GM12875 (cell line): ENCODE results near the gene DIAPH3.

Experiments used
- H3K4me3 ChIP-seq: one replicate; pipeline ENCODE4 v1.5.1; 2011; ENCODE audit warnings: low read depth, low read length, control low read depth
- CTCF ChIP-seq: IDR thresholded peaks from 2 replicates; pipeline ENCODE4 v1.5.1; 2011; ENCODE audit warnings: low read depth, mild to moderate bottlenecking, control low read depth, inconsistent platforms, low read length, moderate library complexity, borderline replicate concordance; ENCODE audit not compliant: insufficient read depth

The DIAPH3 gene

GRCh38 chr13:59991395-59991794 lies 172.3 kb downstream of the DIAPH3 start:
- H3K4me3 ChIP-seq: no peak overlapping the region
- TF ChIP-seq CTCF: no peak

GRCh38 chr13:59982631-59983382 lies 180.9 kb downstream of the DIAPH3 start:
- no peak for TF ChIP-seq CTCF
- no peak overlapping the region for H3K4me3 ChIP-seq

GRCh38 chr13:59979589-59979988 lies 184.1 kb downstream of the DIAPH3 start:
- TF ChIP-seq CTCF: no peak
- H3K4me3 ChIP-seq: no peak overlapping the region

GRCh38 chr13:59978862-59979261 lies 184.9 kb downstream of the DIAPH3 start:
- TF ChIP-seq CTCF: no peak
- no peak overlapping the region for H3K4me3 ChIP-seq

- TF ChIP-seq CTCF: no peak
- H3K4me3 ChIP-seq: no peak overlapping the region
Measured at GRCh38 chr13:59976856-59977255, 186.9 kb downstream of the DIAPH3 start.

- no peak overlapping the region for H3K4me3 ChIP-seq
- no peak for TF ChIP-seq CTCF
Measured at GRCh38 chr13:59975807-59976435, 187.8 kb downstream of the DIAPH3 start.

- TF ChIP-seq CTCF: no peak
Measured at GRCh38 chr13:59970847-59971246, 192.9 kb downstream of the DIAPH3 start.

More at GRCh38 chr13:59970847-59971246, 192.9 kb downstream of the DIAPH3 start:
- H3K4me3 ChIP-seq: no peak overlapping the region
